ENCODE results near the gene RTL5.

DNA sequence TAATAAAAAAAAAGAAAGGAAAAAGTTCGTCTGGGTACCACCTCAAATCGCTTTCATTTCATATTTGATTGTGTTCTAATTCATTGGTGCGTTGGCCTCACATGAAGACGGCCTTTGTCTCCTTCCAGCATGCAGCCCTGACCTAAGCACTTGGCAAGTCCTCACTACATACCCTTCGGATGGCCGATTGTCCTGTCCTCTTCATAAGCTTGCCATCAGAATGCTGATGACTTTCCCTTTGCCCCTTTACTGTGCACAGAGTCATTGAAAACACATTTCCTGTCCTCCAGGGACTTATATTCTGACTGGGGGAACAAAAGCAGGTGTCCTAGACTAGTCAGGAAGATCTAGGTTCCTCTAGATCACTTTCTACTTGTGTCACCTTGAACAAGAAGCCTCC, 43.0 kb downstream of the RTL5 start:
- TF ChIP-seq, protein P1, sequence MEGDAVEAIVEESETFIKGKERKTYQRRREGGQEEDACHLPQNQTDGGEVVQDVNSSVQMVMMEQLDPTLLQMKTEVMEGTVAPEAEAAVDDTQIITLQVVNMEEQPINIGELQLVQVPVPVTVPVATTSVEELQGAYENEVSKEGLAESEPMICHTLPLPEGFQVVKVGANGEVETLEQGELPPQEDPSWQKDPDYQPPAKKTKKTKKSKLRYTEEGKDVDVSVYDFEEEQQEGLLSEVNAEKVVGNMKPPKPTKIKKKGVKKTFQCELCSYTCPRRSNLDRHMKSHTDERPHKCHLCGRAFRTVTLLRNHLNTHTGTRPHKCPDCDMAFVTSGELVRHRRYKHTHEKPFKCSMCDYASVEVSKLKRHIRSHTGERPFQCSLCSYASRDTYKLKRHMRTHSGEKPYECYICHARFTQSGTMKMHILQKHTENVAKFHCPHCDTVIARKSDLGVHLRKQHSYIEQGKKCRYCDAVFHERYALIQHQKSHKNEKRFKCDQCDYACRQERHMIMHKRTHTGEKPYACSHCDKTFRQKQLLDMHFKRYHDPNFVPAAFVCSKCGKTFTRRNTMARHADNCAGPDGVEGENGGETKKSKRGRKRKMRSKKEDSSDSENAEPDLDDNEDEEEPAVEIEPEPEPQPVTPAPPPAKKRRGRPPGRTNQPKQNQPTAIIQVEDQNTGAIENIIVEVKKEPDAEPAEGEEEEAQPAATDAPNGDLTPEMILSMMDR (conservative IDR thresholded peaks at IDR 0.05; ENCODE audit: low read length), result no peak
- no peak for TF ChIP-seq EZH2phosphoT487 (IDR thresholded peaks at IDR 0.05; ENCODE audit: borderline replicate concordance)
